Measurements from ENCODE around the gene GAK. TPM values are rescaled to one million over a fixed set of nuclear protein-coding genes. Genes with fewer than 3 reads are reported as not detected.

The GAK gene
- total and polyA plus RNA-seq, 2 experiments from 2014 or later: 87.1 to 88.4 TPM

DNA sequence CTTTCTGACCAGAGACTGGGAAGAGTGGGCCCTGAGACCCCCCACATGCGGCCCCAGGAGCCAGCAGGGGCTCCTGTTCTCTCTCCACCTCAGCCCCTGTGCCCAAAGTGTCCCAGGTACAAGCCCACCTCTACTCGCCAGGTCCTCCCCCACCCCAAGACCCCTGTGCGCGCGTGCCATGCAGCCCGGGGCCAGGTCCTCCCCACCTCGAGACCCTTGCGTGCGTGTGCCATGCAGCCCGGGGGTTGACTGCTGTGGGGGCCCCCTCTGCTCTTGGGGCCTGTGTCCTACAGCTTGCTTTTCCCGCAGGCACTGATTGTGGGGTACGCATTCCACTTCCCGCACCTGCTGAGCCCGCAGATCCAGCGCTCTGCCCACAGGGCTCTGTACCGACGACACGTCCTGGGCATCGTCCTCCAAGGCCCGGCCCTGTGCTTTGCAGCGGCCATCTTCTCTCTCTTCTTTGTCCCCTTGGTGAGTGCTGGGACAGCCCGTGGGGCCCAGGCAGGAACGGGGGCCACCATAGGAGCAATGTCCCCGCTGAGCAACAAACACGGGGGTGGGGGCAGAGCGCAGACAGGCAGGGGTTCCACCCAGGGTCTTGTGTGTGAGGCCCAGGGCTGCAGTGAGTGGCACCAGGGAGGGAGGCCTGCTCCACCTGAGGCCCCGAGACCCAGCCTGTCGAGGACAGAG lies 20.9 kb upstream of the GAK start:
- no peaks in the 10 kb centered on the region for H4K20me1 ChIP-seq (ENCODE audit: insufficient read depth, poor library complexity, severe bottlenecking)
- no peaks in the 10 kb centered on the region for H3K4me1 ChIP-seq (ENCODE audit: insufficient read depth)
- TF ChIP-seq EZH2phosphoT487 (IDR thresholded peaks at IDR 0.05; ENCODE audit: low read depth, severe bottlenecking, unreplicated experiment): no peak
- no peak for TF ChIP-seq EZH2 (IDR thresholded peaks at IDR 0.05; ENCODE audit: borderline replicate concordance)
- TF ChIP-seq, protein P1, sequence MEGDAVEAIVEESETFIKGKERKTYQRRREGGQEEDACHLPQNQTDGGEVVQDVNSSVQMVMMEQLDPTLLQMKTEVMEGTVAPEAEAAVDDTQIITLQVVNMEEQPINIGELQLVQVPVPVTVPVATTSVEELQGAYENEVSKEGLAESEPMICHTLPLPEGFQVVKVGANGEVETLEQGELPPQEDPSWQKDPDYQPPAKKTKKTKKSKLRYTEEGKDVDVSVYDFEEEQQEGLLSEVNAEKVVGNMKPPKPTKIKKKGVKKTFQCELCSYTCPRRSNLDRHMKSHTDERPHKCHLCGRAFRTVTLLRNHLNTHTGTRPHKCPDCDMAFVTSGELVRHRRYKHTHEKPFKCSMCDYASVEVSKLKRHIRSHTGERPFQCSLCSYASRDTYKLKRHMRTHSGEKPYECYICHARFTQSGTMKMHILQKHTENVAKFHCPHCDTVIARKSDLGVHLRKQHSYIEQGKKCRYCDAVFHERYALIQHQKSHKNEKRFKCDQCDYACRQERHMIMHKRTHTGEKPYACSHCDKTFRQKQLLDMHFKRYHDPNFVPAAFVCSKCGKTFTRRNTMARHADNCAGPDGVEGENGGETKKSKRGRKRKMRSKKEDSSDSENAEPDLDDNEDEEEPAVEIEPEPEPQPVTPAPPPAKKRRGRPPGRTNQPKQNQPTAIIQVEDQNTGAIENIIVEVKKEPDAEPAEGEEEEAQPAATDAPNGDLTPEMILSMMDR (IDR thresholded peaks at IDR 0.05; ENCODE audit: poor library complexity): no peak
- no peaks in the 10 kb centered on the region for H3K36me3 ChIP-seq (replicated peaks; ENCODE audit: insufficient read depth, low read depth)
- H3K9me3 ChIP-seq (ENCODE audit: low read depth): no peaks in the 10 kb centered on the region
- no peak overlapping the region for H3K4me2 ChIP-seq
- H3K4me3 ChIP-seq: no peak overlapping the region
- no peaks in the 10 kb centered on the region for H3K79me2 ChIP-seq
- no peak overlapping the region for H2AFZ ChIP-seq
- no peak for DNase-seq (ENCODE audit: low spot score)
- H3K27ac ChIP-seq: no peak overlapping the region
- H3K27me3 ChIP-seq: no peaks in the 10 kb centered on the region
- no peaks in the 10 kb centered on the region for H3K9me2 ChIP-seq (replicated peaks; ENCODE audit: insufficient read depth)
- 97% methylated on average over 27 of the region's 28 CpGs for WGBS (ENCODE audit: low lambda C conversion rate, missing lambda C conversion rate)

DNA sequence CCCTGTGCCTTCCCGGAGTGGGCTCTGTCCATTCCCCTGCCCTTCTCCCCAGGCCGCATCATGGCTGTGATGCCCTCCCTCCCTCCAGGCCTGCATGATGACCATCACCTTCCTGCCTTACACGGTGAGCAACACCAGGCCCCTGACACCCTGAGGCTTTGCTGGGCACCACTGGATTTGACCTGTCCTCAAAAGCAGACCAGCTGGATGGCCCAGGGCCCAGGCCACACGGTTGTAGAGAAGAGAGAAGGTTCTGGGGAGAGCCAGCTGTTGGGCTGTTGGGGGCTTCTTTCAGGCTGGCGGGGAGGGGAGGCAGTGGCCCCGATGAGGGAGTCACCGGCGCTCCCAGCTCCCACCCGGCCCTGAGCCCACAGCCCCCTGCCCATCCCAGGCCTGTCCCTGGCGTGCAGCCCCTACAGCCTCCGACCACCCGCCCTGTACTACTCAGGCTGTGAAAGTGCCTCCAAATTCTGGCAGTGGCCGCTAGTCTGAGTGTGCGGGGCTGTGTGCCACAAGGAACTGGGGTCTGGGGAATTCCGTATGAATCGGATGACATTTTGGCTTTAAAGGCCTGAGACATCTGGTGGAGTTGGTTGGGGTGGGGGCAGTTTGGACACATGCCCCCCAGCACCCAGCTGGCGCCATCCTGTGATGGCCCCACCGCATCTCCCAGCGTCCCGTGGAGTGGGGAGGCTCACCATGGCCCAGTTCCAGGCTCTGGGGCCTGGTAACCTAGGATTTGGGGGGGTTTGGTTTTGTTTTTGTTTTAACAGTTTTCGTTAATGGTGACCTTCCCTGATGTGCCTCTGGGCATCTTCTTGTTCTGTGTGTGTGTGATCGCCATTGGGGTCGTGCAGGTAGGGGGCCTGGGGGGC lies 19.7 kb upstream of the GAK start:
- Histone ChIP-seq H3K9me3 (ENCODE audit: low read depth) (no peaks in the 10 kb centered on the region), H3K27me3 (no peaks in the 10 kb centered on the region), H3K4me1 (ENCODE audit: insufficient read depth) (no peaks in the 10 kb centered on the region), H3K4me2 (no peak overlapping the region), H3K4me3 (no peak overlapping the region), H4K20me1 (ENCODE audit: insufficient read depth, poor library complexity, severe bottlenecking) (no peaks in the 10 kb centered on the region), H3K9me2 (replicated peaks; ENCODE audit: insufficient read depth) (no peaks in the 10 kb centered on the region), H3K79me2 (no peaks in the 10 kb centered on the region), H2AFZ (no peak overlapping the region), H3K36me3 (replicated peaks; ENCODE audit: insufficient read depth, low read depth) (no peaks in the 10 kb centered on the region), H3K27ac (no peak overlapping the region)
- 91% methylated on average over 15 of the region's 23 CpGs for WGBS (ENCODE audit: low lambda C conversion rate, missing lambda C conversion rate)
- no peak for DNase-seq (ENCODE audit: low spot score)
- TF ChIP-seq EZH2 (IDR thresholded peaks at IDR 0.05; ENCODE audit: borderline replicate concordance): no peak
- TF ChIP-seq, protein P1 (IDR thresholded peaks at IDR 0.05; ENCODE audit: poor library complexity): no peak
- no peak for TF ChIP-seq EZH2phosphoT487 (IDR thresholded peaks at IDR 0.05; ENCODE audit: low read depth, severe bottlenecking, unreplicated experiment)

DNA sequence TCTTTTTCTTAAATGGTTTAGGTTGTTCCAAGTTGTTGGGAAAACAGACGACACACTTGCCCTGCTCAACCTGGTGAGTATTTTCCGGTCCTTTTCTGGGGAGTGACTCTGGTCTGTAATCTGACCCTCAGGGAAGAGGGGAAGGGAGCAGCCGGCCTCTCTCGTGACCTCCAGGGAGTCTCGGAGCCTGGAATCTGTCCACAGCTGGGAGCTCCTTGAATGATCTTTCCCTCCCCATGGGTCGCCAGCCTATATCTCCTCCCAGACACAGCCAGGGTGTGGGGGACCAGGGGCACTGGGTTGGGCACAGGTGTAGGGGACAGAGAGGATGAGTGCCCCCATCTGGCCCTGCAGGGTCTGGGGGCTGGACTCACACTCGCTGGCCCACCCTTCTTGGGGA lies 19.1 kb upstream of the GAK start:
- 50% methylated on average over 6 of the region's 7 CpGs for WGBS (ENCODE audit: low lambda C conversion rate, missing lambda C conversion rate)
- TF ChIP-seq EZH2 (IDR thresholded peaks at IDR 0.05; ENCODE audit: borderline replicate concordance): no peak
- TF ChIP-seq, protein P1 (IDR thresholded peaks at IDR 0.05; ENCODE audit: poor library complexity): no peak
- no peak for TF ChIP-seq EZH2phosphoT487 (IDR thresholded peaks at IDR 0.05; ENCODE audit: low read depth, severe bottlenecking, unreplicated experiment)
- no peaks in the 10 kb centered on the region for H3K27me3 ChIP-seq
- no peak overlapping the region for H2AFZ ChIP-seq
- H4K20me1 ChIP-seq (ENCODE audit: insufficient read depth, poor library complexity, severe bottlenecking): no peaks in the 10 kb centered on the region
- H3K9me3 ChIP-seq (ENCODE audit: low read depth): no peaks in the 10 kb centered on the region
- no peaks in the 10 kb centered on the region for H3K4me1 ChIP-seq (ENCODE audit: insufficient read depth)
- no peak overlapping the region for H3K4me3 ChIP-seq
- H3K4me2 ChIP-seq: no peak overlapping the region
- H3K79me2 ChIP-seq: no peaks in the 10 kb centered on the region
- no peaks in the 10 kb centered on the region for H3K36me3 ChIP-seq (replicated peaks; ENCODE audit: insufficient read depth, low read depth)
- no peak for DNase-seq (ENCODE audit: low spot score)
- no peak overlapping the region for H3K27ac ChIP-seq
- no peaks in the 10 kb centered on the region for H3K9me2 ChIP-seq (replicated peaks; ENCODE audit: insufficient read depth)

All from hepatocyte (in vitro differentiated cells).